Measurements from ENCODE around the gene ZFP64.
"Not testable (repeated sequence)": the region's sequence is repeated elsewhere in the genome, so short reads cannot be mapped to it uniquely, and the experiment has no call there.

ZFP64 gene

DNA sequence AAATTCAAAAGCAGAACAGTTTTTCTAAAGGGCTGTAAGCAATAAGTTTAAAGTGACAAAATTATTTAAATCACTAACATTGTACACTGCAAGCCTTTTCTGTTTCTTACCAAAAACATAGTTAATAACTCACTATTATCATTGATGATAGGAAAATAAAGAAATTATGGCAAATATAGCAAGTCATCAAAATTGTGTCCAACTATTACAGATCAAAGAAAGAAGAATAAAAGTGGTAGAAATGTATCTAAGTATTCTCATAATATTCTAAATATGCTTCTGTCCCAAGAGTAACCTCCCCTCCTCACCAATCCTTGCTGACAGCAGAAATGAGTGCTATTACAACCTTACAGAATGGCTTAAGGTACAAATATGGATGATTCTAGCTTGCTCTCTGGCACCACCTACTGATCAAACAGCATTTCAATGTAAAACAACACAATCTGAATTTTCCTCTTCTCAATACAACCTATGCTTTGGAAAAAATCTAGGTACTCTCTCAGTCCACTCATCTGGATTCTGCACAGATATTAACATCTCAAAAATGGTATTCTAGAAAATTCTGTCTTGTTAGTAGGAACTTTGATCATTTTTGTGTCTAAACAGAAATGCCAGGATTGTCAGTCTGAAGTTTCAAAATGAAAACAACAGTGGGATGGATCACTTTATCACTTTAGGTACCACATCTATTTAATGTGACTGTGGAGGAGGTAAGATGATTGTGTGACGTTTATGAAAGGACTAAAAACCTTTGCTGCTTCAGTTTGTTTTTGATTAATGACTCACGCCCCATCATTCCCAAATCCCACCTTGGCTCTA is 40.9 kb downstream of the ZFP64 start:
- ChIA-PET CTCF (interaction anchor here (0.6 to 1.0 kb wide), 2 partner anchors 22 to 29 kb away, joined by 3 to 4 read pairs; no protein-coding TSS in a partner anchor), POLR2A (interaction anchor here (0.9 to 1.0 kb wide), 2 partner anchors 22 to 47 kb away, joined by 3 read pairs; no protein-coding TSS in a partner anchor)
- no peak for TF ChIP-seq NFRKB (IDR thresholded peaks at IDR 0.05)
- TF ChIP-seq, protein P1, sequence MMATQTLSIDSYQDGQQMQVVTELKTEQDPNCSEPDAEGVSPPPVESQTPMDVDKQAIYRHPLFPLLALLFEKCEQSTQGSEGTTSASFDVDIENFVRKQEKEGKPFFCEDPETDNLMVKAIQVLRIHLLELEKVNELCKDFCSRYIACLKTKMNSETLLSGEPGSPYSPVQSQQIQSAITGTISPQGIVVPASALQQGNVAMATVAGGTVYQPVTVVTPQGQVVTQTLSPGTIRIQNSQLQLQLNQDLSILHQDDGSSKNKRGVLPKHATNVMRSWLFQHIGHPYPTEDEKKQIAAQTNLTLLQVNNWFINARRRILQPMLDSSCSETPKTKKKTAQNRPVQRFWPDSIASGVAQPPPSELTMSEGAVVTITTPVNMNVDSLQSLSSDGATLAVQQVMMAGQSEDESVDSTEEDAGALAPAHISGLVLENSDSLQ (IDR thresholded peaks at IDR 0.05): no peak
- TF ChIP-seq SUZ12 (IDR thresholded peaks at IDR 0.05): no peak
- no peak for TF ChIP-seq FOXM1 (IDR thresholded peaks at IDR 0.05; ENCODE audit: borderline replicate concordance)
- TF ChIP-seq TARDBP (IDR thresholded peaks at IDR 0.05): no peak
- no peak for TF ChIP-seq L3MBTL2 (conservative IDR thresholded peaks at IDR 0.05)
- TF ChIP-seq ARNT (IDR thresholded peaks at IDR 0.05): no peak
- TF ChIP-seq ZNF384 (IDR thresholded peaks at IDR 0.05): no peak
- no peak for TF ChIP-seq FOXA1 (IDR thresholded peaks at IDR 0.05)
- no peak for TF ChIP-seq LEF1 (IDR thresholded peaks at IDR 0.05; ENCODE audit: borderline replicate concordance)
- no peak for TF ChIP-seq ELF4 (IDR thresholded peaks at IDR 0.05)
- no peak for TF ChIP-seq CTBP1 (IDR thresholded peaks at IDR 0.05; ENCODE audit: borderline replicate concordance)
- TF ChIP-seq HDGF (IDR thresholded peaks at IDR 0.05; ENCODE audit: borderline replicate concordance): no peak
- no peak for TF ChIP-seq BHLHE40 (IDR thresholded peaks at IDR 0.05; ENCODE audit: borderline replicate concordance)
- DNase-seq (ENCODE audit: extremely low spot score): peak; percentile 47

DNA sequence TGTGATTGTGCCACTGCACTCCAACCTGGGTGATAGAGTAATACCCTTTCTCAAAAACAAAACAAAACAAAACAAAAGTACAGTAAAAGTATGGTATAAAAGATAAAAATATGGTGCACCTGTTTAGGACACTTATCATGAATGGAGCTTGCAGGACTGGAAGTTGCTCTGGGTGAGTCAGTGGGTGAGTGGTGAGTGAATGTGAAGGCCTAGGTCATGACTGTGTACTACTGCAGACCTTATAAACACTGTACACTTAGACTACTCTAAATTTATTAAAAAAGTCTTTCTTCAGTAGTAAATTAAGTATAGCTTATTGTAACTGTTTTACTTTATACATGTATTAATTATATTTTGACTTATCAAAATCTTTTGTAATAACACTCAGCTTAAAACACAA is 46.0 kb downstream of the ZFP64 start:
- CTCF ChIA-PET: no interaction called here
- no peak for TF ChIP-seq FOXM1 (IDR thresholded peaks at IDR 0.05; ENCODE audit: borderline replicate concordance)
- TF ChIP-seq TARDBP (IDR thresholded peaks at IDR 0.05): no peak
- TF ChIP-seq NFRKB (IDR thresholded peaks at IDR 0.05): no peak
- no peak for TF ChIP-seq FOXK2 (IDR thresholded peaks at IDR 0.05)
- no peak for TF ChIP-seq LEF1 (IDR thresholded peaks at IDR 0.05; ENCODE audit: borderline replicate concordance)
- no peak for TF ChIP-seq L3MBTL2 (conservative IDR thresholded peaks at IDR 0.05)
- no peak for TF ChIP-seq FOXA1 (IDR thresholded peaks at IDR 0.05)
- no peak for TF ChIP-seq CTBP1 (IDR thresholded peaks at IDR 0.05; ENCODE audit: borderline replicate concordance)
- TF ChIP-seq ARNT (IDR thresholded peaks at IDR 0.05): no peak
- no peak for TF ChIP-seq BHLHE40 (IDR thresholded peaks at IDR 0.05; ENCODE audit: borderline replicate concordance)
- no peak for TF ChIP-seq SP1 (IDR thresholded peaks at IDR 0.05)
- TF ChIP-seq HDGF (IDR thresholded peaks at IDR 0.05; ENCODE audit: borderline replicate concordance): no peak
- POLR2A ChIA-PET: no interaction called here
- DNase-seq (ENCODE audit: extremely low spot score): no peak

DNA sequence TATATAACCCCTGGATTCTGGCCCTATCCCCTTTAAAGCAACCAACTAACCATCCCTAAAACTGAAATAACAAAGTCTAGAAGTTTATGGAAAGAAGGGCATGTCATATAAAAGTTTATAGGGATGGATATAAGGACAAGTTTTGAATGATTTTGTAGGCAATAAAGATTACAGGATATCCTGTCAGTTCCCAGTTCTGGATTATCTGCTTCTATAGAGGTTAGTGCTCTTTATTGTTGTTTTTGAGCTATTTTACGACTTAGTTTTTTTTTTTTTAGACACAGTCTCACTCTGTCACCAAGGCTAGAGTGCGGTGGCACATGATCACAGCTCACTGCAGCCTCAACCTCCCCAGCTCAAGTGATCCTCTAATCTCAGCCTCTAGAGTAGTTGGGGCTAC is 48.3 kb downstream of the ZFP64 start:
- CTCF ChIA-PET: no interaction called here
- POLR2A ChIA-PET: no interaction called here
- no peak for TF ChIP-seq TARDBP (IDR thresholded peaks at IDR 0.05)
- no peak for TF ChIP-seq ELF4 (IDR thresholded peaks at IDR 0.05)
- TF ChIP-seq SUZ12 (IDR thresholded peaks at IDR 0.05): no peak
- TF ChIP-seq ARNT (IDR thresholded peaks at IDR 0.05): no peak
- no peak for TF ChIP-seq SP1 (IDR thresholded peaks at IDR 0.05)
- no peak for TF ChIP-seq CTBP1 (IDR thresholded peaks at IDR 0.05; ENCODE audit: borderline replicate concordance)
- TF ChIP-seq NFRKB (IDR thresholded peaks at IDR 0.05): no peak
- TF ChIP-seq, protein P1 (IDR thresholded peaks at IDR 0.05): no peak
- no peak for TF ChIP-seq L3MBTL2 (conservative IDR thresholded peaks at IDR 0.05)
- no peak for TF ChIP-seq FOXK2 (IDR thresholded peaks at IDR 0.05)
- TF ChIP-seq FOXA1 (IDR thresholded peaks at IDR 0.05): no peak
- TF ChIP-seq HDGF (IDR thresholded peaks at IDR 0.05; ENCODE audit: borderline replicate concordance): no peak
- TF ChIP-seq LEF1 (IDR thresholded peaks at IDR 0.05; ENCODE audit: borderline replicate concordance): no peak
- DNase-seq (ENCODE audit: extremely low spot score): no peak

DNA sequence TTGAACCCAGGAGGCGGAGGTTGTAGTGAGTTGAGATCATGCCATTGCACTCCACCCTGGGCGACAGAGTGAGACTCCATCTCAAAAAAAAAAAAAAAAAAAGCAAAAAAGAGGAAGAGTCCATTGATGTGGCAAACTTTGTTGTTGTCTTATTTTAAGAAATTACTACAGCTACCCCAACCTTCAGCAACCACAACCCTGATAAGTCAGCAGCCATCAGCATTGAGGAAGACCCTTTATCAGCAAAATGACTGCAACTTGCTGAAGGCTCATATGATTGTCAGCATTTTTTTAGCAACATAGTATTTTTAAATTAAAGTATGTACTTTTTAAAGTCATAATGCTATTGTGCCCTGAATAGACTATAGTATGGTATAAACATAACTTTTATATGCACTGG is 48.8 kb downstream of the ZFP64 start:
- ChIA-PET CTCF (no interaction called here), POLR2A (no interaction called here)
- no peak for DNase-seq (ENCODE audit: extremely low spot score)
- no peak for TF ChIP-seq ZNF384 (IDR thresholded peaks at IDR 0.05)
- TF ChIP-seq FOXM1 (IDR thresholded peaks at IDR 0.05; ENCODE audit: borderline replicate concordance): no peak
- TF ChIP-seq FOXA1 (IDR thresholded peaks at IDR 0.05): no peak
- TF ChIP-seq, protein P1 (IDR thresholded peaks at IDR 0.05): no peak
- TF ChIP-seq HDGF (IDR thresholded peaks at IDR 0.05; ENCODE audit: borderline replicate concordance): no peak

DNA sequence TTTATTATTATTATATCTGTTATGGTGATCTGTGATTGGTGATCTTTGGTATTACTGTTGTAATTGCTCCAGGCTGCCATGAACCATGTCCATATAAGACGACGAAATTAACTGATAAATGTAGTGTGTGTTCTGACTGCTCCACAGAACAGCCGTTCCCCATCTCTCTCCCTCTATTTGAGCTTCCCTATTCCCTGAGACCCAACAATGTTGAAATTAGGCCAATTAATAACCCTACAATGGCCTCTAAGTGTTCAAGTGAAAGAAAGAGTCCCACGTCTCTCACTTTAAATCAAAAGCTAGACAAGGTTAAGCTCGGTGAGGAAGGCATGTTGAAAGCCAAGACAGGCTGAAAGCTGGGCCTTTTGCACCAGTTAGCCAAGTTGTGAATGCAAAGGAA is 51.6 kb downstream of the ZFP64 start:
- ChIA-PET CTCF (no interaction called here), POLR2A (no interaction called here)
- TF ChIP-seq FOXA1 (IDR thresholded peaks at IDR 0.05): no peak
- TF ChIP-seq TARDBP (IDR thresholded peaks at IDR 0.05): no peak
- TF ChIP-seq HDGF (IDR thresholded peaks at IDR 0.05; ENCODE audit: borderline replicate concordance): no peak
- no peak for TF ChIP-seq L3MBTL2 (conservative IDR thresholded peaks at IDR 0.05)
- no peak for TF ChIP-seq CTBP1 (IDR thresholded peaks at IDR 0.05; ENCODE audit: borderline replicate concordance)
- no peak for DNase-seq (ENCODE audit: extremely low spot score)

DNA sequence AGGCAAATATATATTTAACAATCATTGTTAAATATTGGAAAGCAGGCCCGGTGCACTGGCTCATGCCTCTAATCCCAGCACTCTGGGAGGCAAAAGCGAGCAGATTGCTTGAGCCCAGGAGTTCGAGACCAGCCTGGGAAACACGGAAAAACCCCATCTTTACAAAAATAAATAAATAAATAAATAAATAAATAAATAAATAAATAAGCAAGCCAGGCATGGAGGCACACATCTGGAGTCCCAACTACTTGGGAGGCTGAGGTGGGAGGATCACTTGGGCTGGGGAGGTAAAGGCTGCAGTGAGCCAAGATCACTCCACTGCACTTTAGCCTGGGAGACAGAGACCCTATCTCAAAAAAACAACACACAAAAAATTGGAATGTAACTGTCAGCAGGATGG is 53.7 kb downstream of the ZFP64 start:
- ChIA-PET POLR2A (no interaction called here), CTCF (interaction anchor here (0.5 kb wide), 1 partner anchor 18 kb away, joined by 3 read pairs; no protein-coding TSS in a partner anchor)
- TF ChIP-seq FOXA1 (IDR thresholded peaks at IDR 0.05) (no peak), ELF4 (IDR thresholded peaks at IDR 0.05) (no peak), HDGF (IDR thresholded peaks at IDR 0.05; ENCODE audit: borderline replicate concordance) (no peak), TARDBP (IDR thresholded peaks at IDR 0.05) (no peak), NFRKB (IDR thresholded peaks at IDR 0.05) (no peak), SP1 (IDR thresholded peaks at IDR 0.05) (no peak), ZNF384 (IDR thresholded peaks at IDR 0.05) (no peak), BHLHE40 (IDR thresholded peaks at IDR 0.05; ENCODE audit: borderline replicate concordance) (no peak), LEF1 (IDR thresholded peaks at IDR 0.05; ENCODE audit: borderline replicate concordance) (no peak), SUZ12 (IDR thresholded peaks at IDR 0.05) (no peak), ARNT (IDR thresholded peaks at IDR 0.05) (no peak), L3MBTL2 (conservative IDR thresholded peaks at IDR 0.05) (no peak), FOXK2 (IDR thresholded peaks at IDR 0.05) (no peak)
- TF ChIP-seq, protein P1 (IDR thresholded peaks at IDR 0.05): no peak
- DNase-seq (ENCODE audit: extremely low spot score): no peak

DNA sequence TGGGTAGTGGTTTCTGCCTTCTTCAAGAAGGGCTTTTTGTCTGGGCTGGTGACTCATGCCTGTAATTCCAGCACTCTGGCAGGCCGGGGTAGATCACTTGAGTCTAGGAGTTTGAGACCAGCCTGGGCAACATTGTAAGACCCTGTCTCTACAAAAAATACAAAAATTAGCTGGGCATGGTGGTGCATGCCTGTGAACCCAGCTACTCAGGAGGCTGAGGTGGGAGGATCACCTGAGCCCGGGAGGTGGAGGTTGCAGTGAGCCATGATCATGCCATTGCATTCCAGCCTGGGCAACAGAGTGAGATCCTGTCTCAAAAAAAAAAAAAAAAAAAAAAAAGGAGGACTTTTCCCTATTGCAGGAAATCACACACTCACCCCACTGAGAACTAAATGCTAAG is 57.9 kb downstream of the ZFP64 start:
- CTCF ChIA-PET: interaction anchor here (0.5 kb wide), 1 partner anchor 84 kb away, joined by 4 read pairs; no protein-coding TSS in a partner anchor
- DNase-seq (ENCODE audit: extremely low spot score); POLR2A ChIA-PET: not testable (repeated sequence)
